Fibroblast of mammary gland (primary cell): Measurements from ENCODE around the gene SNTG2.

Experiments
- DNase-seq: peaks from one replicate; pipeline ENCODE4 v3.0.0-alpha.2; 2010; ENCODE audit warnings: low read depth
- H3K4me3 ChIP-seq: 2 replicates; pipeline ENCODE4 v1.5.1; 2011; ENCODE audit warnings: low read depth, mild to moderate bottlenecking, low read length, moderate library complexity; ENCODE audit not compliant: control insufficient read depth
- CTCF ChIP-seq: conservative IDR thresholded peaks from 2 replicates; pipeline ENCODE4 v1.5.1; 2011; ENCODE audit warnings: low read depth, low read length, inconsistent platforms; ENCODE audit not compliant: control insufficient read depth, insufficient read depth

The SNTG2 gene

GRCh38 chr2:1394709-1395408 lies 444.2 kb downstream of the SNTG2 start:
- no peak for TF ChIP-seq CTCF

DNA sequence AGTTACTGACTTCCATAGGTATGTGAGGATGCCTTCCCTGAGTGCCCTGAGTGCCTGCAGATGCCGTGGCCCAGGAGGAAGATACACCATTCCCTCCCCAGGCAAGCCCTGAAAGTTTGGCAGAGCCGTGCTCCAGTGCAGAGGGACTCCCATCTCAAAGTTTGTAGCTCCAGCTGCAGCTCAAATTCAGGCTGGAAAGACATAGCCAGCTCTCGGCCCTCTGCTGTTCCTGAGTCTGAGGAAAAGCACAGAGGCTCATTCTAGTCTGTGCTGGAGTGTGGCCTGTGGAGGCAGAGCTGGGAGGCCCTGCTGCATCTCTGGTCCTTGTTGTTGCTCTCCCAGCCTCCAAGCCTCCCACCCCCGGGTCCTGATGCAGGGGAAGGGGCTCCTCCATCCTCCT lies 446.7 kb downstream of the SNTG2 start:
- no peak overlapping the region for H3K4me3 ChIP-seq
- no peak for DNase-seq
- no peak for TF ChIP-seq CTCF

More at GRCh38 chr2:1394709-1395408, 444.2 kb downstream of the SNTG2 start:
- no peak for DNase-seq
- no peak overlapping the region for H3K4me3 ChIP-seq

DNA sequence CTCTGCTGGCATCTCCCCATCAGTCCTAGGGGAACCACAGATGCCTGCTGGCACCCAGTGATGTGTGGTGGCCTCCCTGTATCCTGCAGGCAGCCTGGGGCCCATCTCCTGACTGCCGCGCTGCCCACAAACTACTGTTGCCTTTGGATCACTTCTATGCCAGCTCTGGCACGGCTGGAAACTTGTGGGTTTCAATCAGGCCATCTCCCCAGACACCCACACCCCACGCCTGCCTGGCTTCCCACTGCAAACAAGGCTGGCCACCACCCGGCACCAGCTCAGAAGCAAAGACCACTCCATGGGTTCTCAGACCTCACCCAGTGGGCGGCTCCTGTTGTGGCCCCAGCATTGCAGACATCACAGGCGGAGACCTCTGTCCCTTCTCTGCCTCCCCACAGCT lies 447.5 kb downstream of the SNTG2 start:
- no peak for DNase-seq
- no peak overlapping the region for H3K4me3 ChIP-seq
- TF ChIP-seq CTCF: no peak

GRCh38 chr2:1400943-1401735 lies 450.5 kb downstream of the SNTG2 start:
- DNase-seq: no peak
- TF ChIP-seq CTCF: no peak
- no peak overlapping the region for H3K4me3 ChIP-seq

GRCh38 chr2:1402064-1402463 lies 451.4 kb downstream of the SNTG2 start:
- DNase-seq: no peak
- no peak overlapping the region for H3K4me3 ChIP-seq
- TF ChIP-seq CTCF: no peak

DNA sequence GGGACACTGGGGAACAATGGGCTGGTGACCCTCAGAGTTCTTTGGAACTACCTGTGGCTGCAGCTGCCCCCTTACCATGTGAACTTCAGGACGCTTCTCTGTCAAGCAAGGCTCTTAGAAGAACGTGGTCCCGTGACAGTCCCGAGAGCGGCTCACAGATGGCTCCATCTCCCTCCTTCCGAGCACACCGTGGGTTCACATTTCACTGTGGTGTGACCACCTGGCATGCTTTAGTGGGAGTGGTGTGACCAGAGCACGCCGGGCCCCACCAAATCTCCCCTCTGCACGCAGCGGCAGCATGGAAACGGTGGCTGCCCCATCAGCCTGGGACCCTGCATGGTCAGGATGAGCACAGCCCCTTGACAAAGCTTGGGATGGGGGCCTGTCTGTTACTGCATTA lies 452.9 kb downstream of the SNTG2 start:
- no peak for DNase-seq
- TF ChIP-seq CTCF: no peak

DNA sequence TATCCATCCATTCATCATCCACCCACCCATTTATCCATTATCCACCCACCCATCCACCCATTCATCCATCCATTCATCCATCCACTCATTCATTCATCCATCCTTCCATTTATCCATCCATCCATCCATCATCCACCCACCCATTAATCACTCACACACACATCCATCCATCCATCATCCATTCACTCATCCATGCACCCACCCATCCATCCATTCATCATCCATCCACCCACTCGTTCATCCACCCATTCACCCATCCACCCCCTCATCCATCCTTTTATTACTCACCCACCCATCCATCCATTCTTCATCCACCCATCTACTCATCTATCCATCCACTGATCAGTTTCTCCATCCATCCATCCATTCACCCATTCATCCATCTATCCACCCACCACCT lies 454.5 kb downstream of the SNTG2 start:
- TF ChIP-seq CTCF: no peak
- DNase-seq: no peak
- no peak overlapping the region for H3K4me3 ChIP-seq

More for the DNA sequence above, 452.9 kb downstream of the SNTG2 start:
- no peak overlapping the region for H3K4me3 ChIP-seq
